ENCODE results near the gene DBNL.
"Not testable (repeated sequence)": the region's sequence is repeated elsewhere in the genome, so short reads cannot be mapped to it uniquely, and the experiment has no call there.

DBNL gene

DNA sequence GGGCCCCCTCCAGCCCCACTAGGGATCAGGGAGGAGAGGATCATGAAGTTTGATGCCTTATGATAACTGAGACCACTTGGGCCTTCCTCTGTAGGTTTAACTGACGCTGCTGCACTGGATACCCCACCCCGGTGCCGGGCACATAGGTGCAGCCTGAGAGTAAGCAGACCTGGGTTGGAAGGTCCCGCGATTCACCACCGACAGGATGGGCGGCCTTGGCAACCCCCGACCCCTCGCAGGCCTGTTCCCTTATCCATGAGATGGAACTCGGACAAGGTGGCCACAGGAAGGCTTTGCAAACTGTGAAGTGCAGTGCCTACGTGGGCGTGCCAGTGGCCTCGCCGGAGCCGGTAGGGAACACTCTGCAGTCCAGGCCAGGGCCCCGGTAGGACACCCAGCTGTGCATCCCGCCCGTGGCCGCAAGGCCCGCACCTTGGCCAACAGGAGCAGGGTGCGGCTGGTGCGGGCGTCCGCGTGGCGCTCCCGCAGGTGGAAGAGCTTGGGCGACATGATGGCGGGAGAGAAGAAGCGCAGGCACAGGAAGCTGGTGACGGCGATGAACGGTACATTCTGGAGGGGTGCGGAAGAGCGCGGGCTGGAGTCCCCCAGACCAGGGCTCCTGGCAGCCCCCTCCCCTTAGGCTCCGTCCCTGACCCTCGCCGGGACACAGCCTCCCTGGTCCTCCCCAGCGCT is 4.6 kb upstream of the DBNL start:
- not testable (repeated sequence) for DNase-seq (ENCODE audit: low spot score)

DNA sequence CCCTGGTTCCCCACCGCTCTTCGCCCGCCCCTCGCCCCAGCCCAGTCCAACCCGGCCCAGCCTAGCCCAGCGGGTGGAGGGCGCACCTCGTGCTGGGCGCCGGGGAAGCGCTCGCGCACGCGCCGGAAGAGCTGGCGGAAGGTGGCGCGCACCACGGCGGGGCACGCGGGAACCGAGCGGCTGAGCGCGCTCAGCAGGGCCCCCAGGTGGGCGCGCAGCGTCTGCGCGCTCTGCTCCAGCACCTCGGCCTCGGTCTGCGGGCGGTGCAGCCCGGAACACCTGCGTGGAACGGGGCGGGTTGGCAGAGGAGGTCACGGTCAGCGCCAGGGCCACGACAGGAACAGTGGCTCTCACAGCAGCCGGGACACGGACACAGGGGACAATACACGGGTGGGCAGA is 4.0 kb upstream of the DBNL start:
- TF ChIP-seq, protein P1, sequence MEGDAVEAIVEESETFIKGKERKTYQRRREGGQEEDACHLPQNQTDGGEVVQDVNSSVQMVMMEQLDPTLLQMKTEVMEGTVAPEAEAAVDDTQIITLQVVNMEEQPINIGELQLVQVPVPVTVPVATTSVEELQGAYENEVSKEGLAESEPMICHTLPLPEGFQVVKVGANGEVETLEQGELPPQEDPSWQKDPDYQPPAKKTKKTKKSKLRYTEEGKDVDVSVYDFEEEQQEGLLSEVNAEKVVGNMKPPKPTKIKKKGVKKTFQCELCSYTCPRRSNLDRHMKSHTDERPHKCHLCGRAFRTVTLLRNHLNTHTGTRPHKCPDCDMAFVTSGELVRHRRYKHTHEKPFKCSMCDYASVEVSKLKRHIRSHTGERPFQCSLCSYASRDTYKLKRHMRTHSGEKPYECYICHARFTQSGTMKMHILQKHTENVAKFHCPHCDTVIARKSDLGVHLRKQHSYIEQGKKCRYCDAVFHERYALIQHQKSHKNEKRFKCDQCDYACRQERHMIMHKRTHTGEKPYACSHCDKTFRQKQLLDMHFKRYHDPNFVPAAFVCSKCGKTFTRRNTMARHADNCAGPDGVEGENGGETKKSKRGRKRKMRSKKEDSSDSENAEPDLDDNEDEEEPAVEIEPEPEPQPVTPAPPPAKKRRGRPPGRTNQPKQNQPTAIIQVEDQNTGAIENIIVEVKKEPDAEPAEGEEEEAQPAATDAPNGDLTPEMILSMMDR (IDR thresholded peaks at IDR 0.05; ENCODE audit: extremely low read depth, missing control alignments): peak; percentile 43
- not testable (repeated sequence) for DNase-seq (ENCODE audit: low spot score)

DNA sequence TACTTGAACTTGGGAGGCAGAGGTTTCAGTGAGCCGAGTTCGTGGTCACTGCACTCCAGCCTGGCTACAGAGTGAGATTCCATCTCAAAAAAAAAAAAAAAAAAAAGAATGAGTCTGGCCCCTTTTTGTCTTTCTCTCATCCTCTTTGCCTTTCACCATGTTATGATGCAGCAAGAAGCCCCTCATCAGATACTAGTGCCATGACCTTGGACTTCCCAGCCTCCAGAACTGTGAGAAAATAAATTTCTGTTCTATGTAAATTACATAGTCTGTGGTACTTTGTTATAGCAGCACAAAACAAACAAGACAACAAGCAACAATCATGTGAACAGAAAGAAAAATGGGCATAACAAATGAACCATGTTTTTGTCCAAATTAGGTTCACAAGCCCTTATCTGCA is 2.3 kb upstream of the DBNL start:
- TF ChIP-seq, protein P1 (IDR thresholded peaks at IDR 0.05; ENCODE audit: extremely low read depth, missing control alignments): no peak
- DNase-seq (ENCODE audit: low spot score): no peak

DNA sequence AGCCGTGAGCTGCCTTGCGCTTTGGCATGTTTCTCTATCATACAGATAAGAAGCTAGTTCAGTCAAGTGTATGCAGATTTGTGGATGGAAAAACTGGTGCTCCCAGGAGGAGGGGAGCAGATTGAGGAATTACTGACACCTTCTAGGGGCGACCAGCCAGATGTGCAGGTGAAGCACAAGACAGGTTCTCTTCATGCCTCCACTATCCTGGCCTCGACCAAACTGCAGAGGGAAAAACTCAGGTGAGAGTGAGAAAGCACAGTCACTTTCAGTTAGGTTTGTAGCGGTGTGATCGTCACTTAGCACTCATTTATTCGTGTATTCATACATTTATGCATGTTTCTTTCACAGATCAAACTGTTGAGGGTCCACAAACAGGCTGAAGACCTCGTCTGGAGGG is 600 bp upstream of the DBNL start:
- no peak for DNase-seq (ENCODE audit: low spot score)
- TF ChIP-seq, protein P1 (IDR thresholded peaks at IDR 0.05; ENCODE audit: extremely low read depth, missing control alignments): no peak

DNA sequence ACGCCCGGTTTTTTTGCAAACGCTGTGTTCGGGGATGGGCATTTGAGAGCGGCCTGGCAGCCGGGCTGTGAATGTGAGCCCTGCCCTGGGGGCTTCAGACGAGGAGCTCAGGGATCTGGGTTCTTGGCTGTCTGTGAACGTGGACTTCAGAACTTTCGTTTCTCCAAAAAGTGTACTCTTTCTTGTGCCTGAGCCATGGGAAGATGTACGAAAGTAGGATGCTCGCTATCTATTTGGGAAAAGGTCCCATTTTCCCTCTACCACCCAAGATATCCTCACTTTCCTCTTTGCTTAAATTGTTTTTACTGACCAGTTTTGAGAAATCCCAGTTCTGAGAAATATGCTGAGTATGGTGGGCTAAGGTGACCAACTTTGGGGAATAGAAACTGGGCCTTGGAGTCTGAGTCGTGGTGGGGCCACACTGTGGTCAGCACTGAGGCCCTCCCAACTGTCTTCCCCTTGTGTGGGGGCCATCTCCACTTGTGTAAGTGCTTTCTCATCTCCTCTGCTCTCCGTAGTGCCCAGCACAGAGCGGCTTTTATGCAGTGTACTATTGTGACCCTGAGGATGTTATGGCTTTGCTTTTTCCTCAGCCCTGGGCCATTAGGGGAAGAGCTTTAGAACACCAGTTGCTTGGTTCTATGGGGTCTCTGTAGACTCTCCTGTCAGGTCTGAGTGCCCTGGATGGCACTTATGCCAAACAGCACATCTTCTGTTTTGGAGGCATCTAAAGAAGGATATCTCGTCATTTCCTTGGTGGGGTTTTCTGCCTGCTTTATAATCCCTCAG is 918 bp downstream of the DBNL start:
- DNase-seq (ENCODE audit: low spot score): no peak
- TF ChIP-seq, protein P1 (IDR thresholded peaks at IDR 0.05; ENCODE audit: extremely low read depth, missing control alignments): no peak

DNA sequence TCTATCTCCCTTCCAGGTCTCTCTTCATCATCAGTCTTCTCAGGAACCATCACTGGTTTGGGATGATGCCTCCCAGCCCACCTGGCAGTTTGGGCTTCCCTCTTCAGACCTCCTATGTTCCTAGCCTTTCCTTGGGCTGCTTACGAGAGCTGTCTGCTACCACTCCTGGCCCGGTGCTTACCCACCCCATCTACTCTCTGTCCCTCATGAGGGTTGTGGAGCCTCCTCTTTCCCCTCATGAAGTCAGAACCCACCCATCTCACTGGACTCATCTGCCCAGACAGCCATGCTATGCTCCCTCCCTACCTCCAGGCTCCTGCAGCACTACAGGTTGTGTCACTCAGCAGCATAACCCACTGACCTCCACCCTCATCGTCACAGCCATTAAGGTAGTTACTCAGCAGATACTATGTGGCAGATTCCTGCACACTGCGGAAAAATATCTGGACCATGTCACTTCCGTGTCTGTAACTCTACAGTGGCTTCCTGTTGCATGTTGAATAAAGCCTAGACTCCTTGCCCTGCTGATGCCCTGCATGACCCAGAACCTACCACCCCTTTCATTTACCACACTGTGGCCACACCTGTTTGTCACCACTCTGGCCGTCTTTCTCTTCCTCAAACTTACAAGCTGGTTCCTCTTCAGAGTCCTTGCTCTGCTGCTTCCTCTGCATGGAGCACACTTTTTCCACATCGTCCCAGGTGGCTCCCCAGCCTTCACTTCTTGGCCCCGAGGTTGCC is 2.0 kb downstream of the DBNL start:
- TF ChIP-seq, protein P1 (IDR thresholded peaks at IDR 0.05; ENCODE audit: extremely low read depth, missing control alignments): no peak
- no peak for DNase-seq (ENCODE audit: low spot score)

DNA sequence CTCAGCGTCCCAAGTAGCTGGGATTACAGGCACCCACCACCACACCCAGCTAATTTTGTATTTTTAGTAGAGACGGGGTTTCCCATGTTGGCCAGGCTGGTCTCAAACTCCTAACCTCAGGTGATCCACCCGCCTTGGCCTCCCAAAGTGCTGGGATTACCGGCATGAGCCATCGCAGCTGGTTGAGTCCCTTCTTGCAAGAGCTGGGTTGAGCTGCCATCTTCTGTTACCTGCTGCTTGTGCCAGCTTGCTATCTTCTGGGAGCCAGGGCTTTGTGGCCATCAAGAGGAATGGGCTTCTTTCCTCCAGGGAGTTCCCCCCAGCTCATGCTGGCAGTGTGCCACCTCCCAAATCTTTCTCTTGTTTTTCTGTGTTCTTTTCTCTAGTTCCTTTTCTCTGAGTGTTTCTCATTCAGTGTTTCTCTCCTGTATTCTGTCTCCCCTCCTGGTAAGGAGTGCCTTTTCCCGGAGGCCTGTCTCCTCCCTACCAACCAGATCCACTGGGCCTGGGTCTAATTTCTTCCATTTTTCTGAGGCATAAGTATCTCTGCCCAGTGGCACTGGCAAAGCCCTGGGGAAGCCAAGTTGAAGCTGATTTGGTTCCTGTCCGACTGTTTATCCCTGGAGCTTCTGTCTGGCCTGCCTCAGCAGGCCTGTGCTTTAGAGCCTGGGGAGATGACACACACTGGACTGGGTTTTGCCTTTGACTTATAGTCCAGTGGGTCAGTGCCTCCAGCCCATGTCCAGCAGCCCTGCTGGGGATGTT is 3.7 kb downstream of the DBNL start:
- DNase-seq (ENCODE audit: low spot score): no peak
- TF ChIP-seq, protein P1 (IDR thresholded peaks at IDR 0.05; ENCODE audit: extremely low read depth, missing control alignments): no peak
